Measurements from ENCODE around the gene CHL1.

Gene CHL1

GRCh38 chr3:288417-288816, 91.9 kb downstream of the CHL1 start:
- DNase-seq: no peak

GRCh38 chr3:291028-291427, 94.5 kb downstream of the CHL1 start:
- DNase-seq: no peak

GRCh38 chr3:291646-292436, 95.3 kb downstream of the CHL1 start:
- no peak for DNase-seq

GRCh38 chr3:294096-294495, 97.5 kb downstream of the CHL1 start:
- no peak for DNase-seq

GRCh38 chr3:294581-294980, 98.0 kb downstream of the CHL1 start:
- DNase-seq: no peak

GRCh38 chr3:295166-295565, 98.6 kb downstream of the CHL1 start:
- DNase-seq: no peak

- DNase-seq: no peak
Measured at GRCh38 chr3:297585-297984, 101.0 kb downstream of the CHL1 start.

GRCh38 chr3:299590-300301, 103.2 kb downstream of the CHL1 start:
- DNase-seq: no peak

GRCh38 chr3:307182-307581, 110.6 kb downstream of the CHL1 start:
- DNase-seq: no peak

GRCh38 chr3:308597-309321, 112.2 kb downstream of the CHL1 start:
- no peak for DNase-seq

GRCh38 chr3:312160-312733, 115.7 kb downstream of the CHL1 start:
- DNase-seq: no peak

- DNase-seq: no peak
Measured at GRCh38 chr3:312911-313310, 116.3 kb downstream of the CHL1 start.

GRCh38 chr3:317012-317411, 120.4 kb downstream of the CHL1 start:
- DNase-seq: no peak

GRCh38 chr3:318903-319302, 122.3 kb downstream of the CHL1 start:
- no peak for DNase-seq

- DNase-seq: no peak
Measured at GRCh38 chr3:324423-324822, 127.9 kb downstream of the CHL1 start.

GRCh38 chr3:325495-325894, 128.9 kb downstream of the CHL1 start:
- no peak for DNase-seq

- DNase-seq: no peak
Measured at GRCh38 chr3:330494-331115, 134.0 kb downstream of the CHL1 start.

- DNase-seq: no peak
Measured at GRCh38 chr3:331881-332280, 135.3 kb downstream of the CHL1 start.

- DNase-seq: no peak
Measured at GRCh38 chr3:332701-333100, 136.1 kb downstream of the CHL1 start.

- no peak for DNase-seq
Measured at GRCh38 chr3:335240-335639, 138.7 kb downstream of the CHL1 start.

GRCh38 chr3:339351-339750, 142.8 kb downstream of the CHL1 start:
- DNase-seq: no peak

GRCh38 chr3:341998-342397, 145.4 kb downstream of the CHL1 start:
- DNase-seq: no peak

- DNase-seq: no peak
Measured at GRCh38 chr3:346186-346585, 149.6 kb downstream of the CHL1 start.

All from fibroblast of upper back skin (primary cell).